Activated B cell treated with CpG ODN at 0.5 μM for 24 hours (primary cell): Measurements from ENCODE around the gene STPG3. TPM values are rescaled to one million over a fixed set of nuclear protein-coding genes. Genes with fewer than 3 reads are reported as not detected.

Experiments used
- ATAC-seq: fragments of 200-7000 bp; cut with Tn5 transposase; one replicate; pipeline ENCODE4 v1.10.0; 2021; ENCODE audit warnings: low read depth, mild to moderate bottlenecking, moderate library complexity
- CTCF ChIA-PET: fragments of 350-600 bp; sonication (Branson Sonifier 250); formaldehyde crosslinking; loops from one replicate; lab custom pipeline; 2021; ENCODE audit warnings: antibody characterized with exemption; lab: Charles Lee
- POLR2A ChIA-PET: fragments of 350-600 bp; sonication (Branson Sonifier 250); formaldehyde crosslinking; loops from one replicate; lab custom pipeline; 2021; ENCODE audit warnings: antibody characterized with exemption; lab: Charles Lee
- DNase-seq: peaks from one replicate; pipeline ENCODE4 v3.0.0; 2022
- H3K27ac Mint-ChIP-seq: one replicate; pipeline ENCODE4 v1.8.0; 2020; ENCODE audit warnings: mixed read lengths
- H3K27me3 Mint-ChIP-seq: one replicate; pipeline ENCODE4 v1.8.0; 2021; ENCODE audit warnings: mixed read lengths
- H3K36me3 Mint-ChIP-seq: one replicate; pipeline ENCODE4 v1.8.0; 2021; ENCODE audit warnings: low read depth, mixed read lengths
- H3K4me1 Mint-ChIP-seq: one replicate; pipeline ENCODE4 v1.8.0; 2021; ENCODE audit warnings: mixed read lengths
- H3K4me3 Mint-ChIP-seq: one replicate; pipeline ENCODE4 v1.8.0; 2020; ENCODE audit warnings: mild to moderate bottlenecking, mixed read lengths
- H3K9me3 Mint-ChIP-seq: one replicate; pipeline ENCODE4 v1.8.0; 2020; ENCODE audit warnings: mixed read lengths
- intact Hi-C: fragments of 100-400 bp; cut with micrococcal nuclease; formaldehyde crosslinking; loops from one replicate; pipeline ENCODE4 v1.15.1; 2024
- total RNA-seq: library from RNA; stranded (reverse); gene quantifications from 2 replicates; pipeline ENCODE4 v1.2.3, GENCODE V29; 2022
- TF ChIP-seq, protein P1 (sequence below): fragments of 200-600 bp; IDR thresholded peaks from one replicate; pipeline ENCODE4 v1.8.0; 2022; ENCODE audit warnings: antibody characterized with exemption, mild to moderate bottlenecking

The STPG3 gene
- total RNA-seq, 1 donor from 2014 or later: not detected

DNA sequence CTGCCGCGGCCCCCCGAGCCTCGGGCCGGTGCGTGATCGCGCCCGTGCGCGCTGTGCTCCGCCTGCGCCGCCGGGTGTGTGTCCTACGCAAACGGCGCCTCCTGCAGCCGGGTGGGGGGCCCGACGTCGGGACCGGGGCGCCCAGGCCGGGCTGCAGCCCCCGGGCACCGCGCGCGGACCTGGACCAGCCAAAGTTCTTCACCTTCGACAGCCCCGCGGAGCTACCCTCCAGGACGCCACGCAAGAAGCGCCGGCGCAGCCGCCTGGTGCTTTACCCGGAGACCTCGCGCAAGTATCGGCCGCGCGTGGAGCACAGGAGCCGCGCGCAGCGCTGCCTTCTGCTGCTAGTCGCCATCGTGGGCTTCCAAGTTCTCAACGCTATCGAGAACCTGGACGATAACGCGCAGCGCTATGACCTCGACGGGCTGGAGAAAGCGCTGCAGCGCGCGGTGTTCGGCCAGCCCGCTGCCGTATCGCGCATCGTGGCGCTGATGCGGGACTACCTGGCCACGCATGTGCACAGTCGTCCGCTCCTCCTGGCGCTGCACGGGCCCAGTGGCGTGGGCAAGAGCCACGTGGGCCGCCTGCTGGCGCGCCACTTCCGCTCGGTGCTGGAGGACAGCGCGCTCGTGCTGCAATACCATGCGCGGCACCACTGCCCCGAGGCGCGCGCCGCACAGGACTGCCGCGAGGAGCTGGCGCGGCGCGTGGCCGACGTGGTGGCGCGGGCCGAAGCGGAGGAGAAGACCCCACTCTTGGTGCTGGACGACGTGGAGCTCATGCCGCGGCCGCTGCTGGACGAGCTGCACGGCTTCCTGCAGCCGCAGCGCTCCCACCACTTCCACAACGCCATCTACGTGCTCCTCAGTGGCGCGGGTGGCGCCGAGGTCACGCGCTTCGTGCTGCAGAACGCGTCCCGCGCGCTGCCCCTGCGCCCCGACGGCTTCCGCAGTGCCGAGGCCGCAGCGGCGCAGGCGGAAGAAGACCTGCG, 27.9 kb downstream of the STPG3 start:
- POLR2A ChIA-PET: no interaction called here
- CTCF ChIA-PET: no interaction called here
- H3K4me3 Mint-ChIP-seq: no peak overlapping the region
- peaks cover 8% of the 10 kb centered on the region for H3K36me3 Mint-ChIP-seq
- H3K27me3 Mint-ChIP-seq: no peaks in the 10 kb centered on the region
- H3K27ac Mint-ChIP-seq: no peak overlapping the region
- H3K9me3 Mint-ChIP-seq: no peaks in the 10 kb centered on the region
- intact Hi-C loops: loop anchor here (5.0 kb wide), 1 partner anchor 152 kb away; no protein-coding TSS in a partner anchor
- ATAC-seq (no peak), DNase-seq (no peak)
- TF ChIP-seq, protein P1, sequence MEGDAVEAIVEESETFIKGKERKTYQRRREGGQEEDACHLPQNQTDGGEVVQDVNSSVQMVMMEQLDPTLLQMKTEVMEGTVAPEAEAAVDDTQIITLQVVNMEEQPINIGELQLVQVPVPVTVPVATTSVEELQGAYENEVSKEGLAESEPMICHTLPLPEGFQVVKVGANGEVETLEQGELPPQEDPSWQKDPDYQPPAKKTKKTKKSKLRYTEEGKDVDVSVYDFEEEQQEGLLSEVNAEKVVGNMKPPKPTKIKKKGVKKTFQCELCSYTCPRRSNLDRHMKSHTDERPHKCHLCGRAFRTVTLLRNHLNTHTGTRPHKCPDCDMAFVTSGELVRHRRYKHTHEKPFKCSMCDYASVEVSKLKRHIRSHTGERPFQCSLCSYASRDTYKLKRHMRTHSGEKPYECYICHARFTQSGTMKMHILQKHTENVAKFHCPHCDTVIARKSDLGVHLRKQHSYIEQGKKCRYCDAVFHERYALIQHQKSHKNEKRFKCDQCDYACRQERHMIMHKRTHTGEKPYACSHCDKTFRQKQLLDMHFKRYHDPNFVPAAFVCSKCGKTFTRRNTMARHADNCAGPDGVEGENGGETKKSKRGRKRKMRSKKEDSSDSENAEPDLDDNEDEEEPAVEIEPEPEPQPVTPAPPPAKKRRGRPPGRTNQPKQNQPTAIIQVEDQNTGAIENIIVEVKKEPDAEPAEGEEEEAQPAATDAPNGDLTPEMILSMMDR: no peak
- H3K4me1 Mint-ChIP-seq: peaks cover 55% of the 10 kb centered on the region

DNA sequence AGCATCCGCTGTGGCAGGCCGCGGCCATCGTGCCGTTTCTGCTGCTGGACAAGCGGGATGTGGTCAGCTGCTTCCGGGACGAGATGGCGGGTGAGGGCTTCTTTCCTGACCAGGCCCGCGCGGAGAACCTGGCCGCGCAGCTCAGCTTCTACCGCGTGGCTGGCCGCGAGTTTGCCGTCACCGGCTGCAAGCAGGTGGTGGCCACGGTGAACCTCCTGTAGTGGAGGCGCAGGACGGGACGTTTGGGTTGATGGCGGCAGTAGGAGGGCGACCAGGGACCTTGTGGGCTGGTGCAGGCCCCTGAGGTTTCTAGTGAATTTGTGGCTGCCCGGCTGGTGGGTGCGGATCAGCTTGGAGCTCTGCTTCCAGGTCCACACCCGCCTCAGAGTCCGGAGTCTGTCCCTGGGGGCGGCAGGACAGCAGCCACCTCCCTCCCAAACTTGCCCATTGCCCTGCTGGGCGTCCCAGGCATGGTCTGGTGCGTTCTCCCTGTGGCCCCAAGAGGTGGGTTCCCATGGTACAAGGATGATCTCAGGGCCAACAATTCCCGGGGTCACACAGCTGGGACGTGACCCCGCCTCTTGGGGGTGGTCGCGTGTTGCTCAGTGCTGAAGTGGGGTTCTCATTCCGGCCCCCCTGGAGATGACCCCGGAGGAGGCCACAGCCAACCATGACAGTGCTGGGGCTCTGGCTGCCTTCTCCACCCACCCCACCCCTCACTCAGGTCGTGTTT, 28.8 kb downstream of the STPG3 start:
- no peak for DNase-seq

DNA sequence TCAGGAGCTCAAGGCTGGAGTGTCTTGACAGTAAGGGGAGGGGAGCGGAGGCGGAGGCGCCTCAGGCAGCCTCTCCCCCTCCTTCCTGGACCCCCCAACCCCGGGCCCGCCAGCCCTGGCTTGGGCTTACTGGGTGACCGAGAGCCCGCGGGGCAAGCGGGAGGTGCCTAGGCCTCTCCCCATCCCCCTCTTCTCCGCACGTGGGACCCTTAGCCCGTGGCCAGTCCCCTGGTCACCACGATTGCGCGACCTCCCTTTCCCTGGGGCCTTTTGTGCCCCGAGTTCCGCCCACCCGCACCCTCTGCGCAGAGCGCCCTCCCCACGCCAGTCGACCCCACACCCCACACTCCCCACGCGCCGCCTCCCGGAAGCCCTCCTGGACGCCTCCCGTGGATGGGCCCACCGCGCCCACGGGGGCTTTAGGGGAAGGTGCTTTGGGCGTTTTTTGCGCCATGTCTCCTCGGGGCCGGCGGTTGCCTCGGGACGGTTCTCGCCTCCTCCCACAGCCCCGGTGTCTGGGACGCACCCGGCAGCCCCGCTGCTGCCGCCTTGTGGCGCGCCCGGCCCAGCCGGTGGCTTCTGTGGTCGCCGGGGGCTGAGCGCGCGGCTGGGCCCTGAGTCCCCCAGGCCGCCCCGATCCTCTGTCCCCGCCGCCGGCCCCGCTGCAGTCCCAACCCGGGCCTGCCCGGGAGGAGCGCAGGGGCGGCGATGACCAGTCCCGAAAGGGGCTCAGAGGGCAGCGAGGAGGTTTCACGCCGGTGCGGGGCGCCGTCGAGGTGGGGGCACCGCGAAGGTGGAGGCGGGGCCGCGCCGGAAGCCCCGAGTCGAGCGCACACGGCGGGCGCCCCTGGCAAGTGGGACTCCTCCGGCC, 29.6 kb downstream of the STPG3 start:
- peak; percentile 30 for ATAC-seq
- intact Hi-C loops: loop anchor here (1.0 kb wide), 1 partner anchor 44 kb away; no protein-coding TSS in a partner anchor
- H3K4me1 Mint-ChIP-seq: peaks cover 39% of the 10 kb centered on the region
- no peak overlapping the region for H3K27ac Mint-ChIP-seq
- POLR2A ChIA-PET: interaction anchor here (0.8 to 1.0 kb wide), 2 partner anchors 12 to 41 kb away, joined by 3 to 4 read pairs; no protein-coding TSS in a partner anchor
- no peaks in the 10 kb centered on the region for H3K27me3 Mint-ChIP-seq
- DNase-seq: no peak
- peaks cover 8% of the 10 kb centered on the region for H3K36me3 Mint-ChIP-seq
- CTCF ChIA-PET: interaction anchor here (0.9 kb wide), 1 partner anchor 44 kb away, joined by 5 read pairs; no protein-coding TSS in a partner anchor
- TF ChIP-seq, protein P1: no peak
- H3K4me3 Mint-ChIP-seq: no peak overlapping the region
- H3K9me3 Mint-ChIP-seq: no peaks in the 10 kb centered on the region

More for the DNA sequence above, 28.8 kb downstream of the STPG3 start:
- POLR2A ChIA-PET: interaction anchor here (0.8 to 1.0 kb wide), 2 partner anchors 11 to 40 kb away, joined by 3 to 4 read pairs; no protein-coding TSS in a partner anchor
- no peaks in the 10 kb centered on the region for H3K9me3 Mint-ChIP-seq
- no peak overlapping the region for H3K27ac Mint-ChIP-seq
- intact Hi-C loops: loop anchor here (1.0 to 5.0 kb wide), 2 partner anchors 44 to 153 kb away; no protein-coding TSS in a partner anchor
- peaks cover 8% of the 10 kb centered on the region for H3K36me3 Mint-ChIP-seq
- peaks cover 47% of the 10 kb centered on the region for H3K4me1 Mint-ChIP-seq
- CTCF ChIA-PET: interaction anchor here (0.9 kb wide), 1 partner anchor 43 kb away, joined by 5 read pairs; no protein-coding TSS in a partner anchor
- no peak for ATAC-seq
- TF ChIP-seq, protein P1: no peak
- no peaks in the 10 kb centered on the region for H3K27me3 Mint-ChIP-seq
- H3K4me3 Mint-ChIP-seq: no peak overlapping the region

DNA sequence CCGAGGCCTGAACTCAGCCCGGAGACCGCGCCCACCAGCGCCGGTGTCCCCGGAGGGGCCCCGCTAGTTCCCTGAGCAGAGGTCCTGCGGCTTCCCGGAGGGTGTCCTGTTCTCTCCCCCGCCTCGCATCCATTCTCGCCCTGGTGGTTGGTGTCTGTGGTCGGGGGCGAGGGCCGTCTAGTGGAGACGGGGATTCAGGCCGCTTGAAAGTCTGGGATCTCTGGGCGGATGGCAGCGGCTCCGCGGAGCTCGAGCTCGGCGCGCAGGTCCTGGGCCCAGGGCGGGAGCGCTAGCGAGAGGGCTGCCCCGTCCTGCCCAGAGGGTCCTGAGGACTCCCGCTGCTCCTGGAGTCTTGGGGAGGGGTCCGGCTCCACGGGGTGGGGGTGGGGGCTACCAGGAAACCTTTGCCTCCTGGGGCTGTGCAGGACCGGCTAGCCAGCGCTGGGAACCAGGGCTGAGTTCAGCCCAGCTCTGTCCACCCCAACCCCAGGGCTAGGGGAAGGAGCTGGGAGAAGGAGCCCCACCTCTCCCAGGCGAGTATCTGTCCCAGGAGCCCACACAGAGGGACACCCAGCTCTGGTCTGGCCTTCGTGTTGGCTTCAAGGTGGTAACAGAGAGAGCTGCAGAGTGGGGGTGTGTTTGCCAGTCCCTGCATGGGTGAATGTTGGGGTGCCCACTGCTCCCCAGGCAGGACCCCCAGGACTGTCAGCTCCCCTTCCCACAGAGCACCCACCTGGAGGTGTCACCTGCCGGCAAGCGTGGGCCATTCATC, 30.4 kb downstream of the STPG3 start:
- Mint-ChIP-seq H3K4me1 (peaks cover 42% of the 10 kb centered on the region), H3K27me3 (no peaks in the 10 kb centered on the region), H3K9me3 (no peaks in the 10 kb centered on the region), H3K4me3 (no peak overlapping the region), H3K27ac (no peak overlapping the region), H3K36me3 (peaks cover 8% of the 10 kb centered on the region)
- intact Hi-C loops: no loop called here
- CTCF ChIA-PET: interaction anchor here (1.5 kb wide), 1 partner anchor 45 kb away, joined by 4 read pairs; no protein-coding TSS in a partner anchor
- TF ChIP-seq, protein P1: no peak
- POLR2A ChIA-PET: no interaction called here
- no peak for ATAC-seq
- DNase-seq: no peak
